ENCODE data around the gene SMCO2. TPM values are rescaled to one million over a fixed set of nuclear protein-coding genes. Genes with fewer than 3 reads are reported as not detected.

SMCO2 gene
- total RNA-seq, 4 donors from 2014 or later = not detected

GRCh38 chr12:27425306-27425705 lies 21.2 kb upstream of the SMCO2 start:
- ATAC-seq (ENCODE audit: low FRiP score) (no peak), DNase-seq (ENCODE audit: low spot score) (no peak)
- TF ChIP-seq CTCF (IDR thresholded peaks at IDR 0.05) = no peak

GRCh38 chr12:27426743-27427487 lies 19.6 kb upstream of the SMCO2 start:
- ATAC-seq (ENCODE audit: low FRiP score) (no peak), DNase-seq (ENCODE audit: low spot score) (no peak)
- TF ChIP-seq CTCF (IDR thresholded peaks at IDR 0.05) = no peak

GRCh38 chr12:27427824-27428223 lies 18.7 kb upstream of the SMCO2 start:
- DNase-seq (ENCODE audit: low spot score) (no peak), ATAC-seq (ENCODE audit: low FRiP score) (no peak)
- TF ChIP-seq CTCF (IDR thresholded peaks at IDR 0.05) = no peak

GRCh38 chr12:27428466-27428865 lies 18.1 kb upstream of the SMCO2 start:
- ATAC-seq (ENCODE audit: low FRiP score) = no peak
- no peak for DNase-seq (ENCODE audit: low spot score)
- TF ChIP-seq CTCF (IDR thresholded peaks at IDR 0.05) = no peak

GRCh38 chr12:27429606-27430005 lies 16.9 kb upstream of the SMCO2 start:
- ATAC-seq (ENCODE audit: low FRiP score) (no peak), DNase-seq (ENCODE audit: low spot score) (no peak)
- no peak for TF ChIP-seq CTCF (IDR thresholded peaks at IDR 0.05)

- no peak for ATAC-seq (ENCODE audit: low FRiP score)
- TF ChIP-seq CTCF (IDR thresholded peaks at IDR 0.05) = no peak
- no peak for DNase-seq (ENCODE audit: low spot score)
Measured at GRCh38 chr12:27431185-27431584, 15.4 kb upstream of the SMCO2 start.

All from omental fat pad (tissue), 4 donors.